ENCODE data around the gene KLK11.

The KLK11 gene

GRCh38 chr19:51027126-51027806 is 850 bp upstream of the KLK11 start:
- no peak for DNase-seq

GRCh38 chr19:51025809-51026553 is 435 bp downstream of the KLK11 start:
- DNase-seq: no peak

- no peak for DNase-seq
Observed at GRCh38 chr19:51025401-51025800, 1.0 kb downstream of the KLK11 start.

GRCh38 chr19:51024924-51025323 is 1.5 kb downstream of the KLK11 start:
- no peak for DNase-seq

- no peak for DNase-seq
Observed at GRCh38 chr19:51023946-51024345, 2.5 kb downstream of the KLK11 start.

GRCh38 chr19:51022526-51022925 is 3.9 kb downstream of the KLK11 start:
- no peak for DNase-seq

- DNase-seq: peak; percentile 79
Observed at GRCh38 chr19:51020988-51021651, 5.3 kb downstream of the KLK11 start.

GRCh38 chr19:51019544-51019925 is 6.9 kb downstream of the KLK11 start, which contains the start of gene KLK10:
Gene KLK10 (minus strand): TSS chr19:51019709. CDS start chr19:51019130, 579 bp downstream.
- DNase-seq: no peak

- DNase-seq: peak; percentile 36
Observed at GRCh38 chr19:51018745-51019543, 7.5 kb downstream of the KLK11 start.

GRCh38 chr19:51016798-51017683 is 9.4 kb downstream of the KLK11 start:
- peak; percentile 74 for DNase-seq

- no peak for DNase-seq
Observed at GRCh38 chr19:51015691-51016267, 10.6 kb downstream of the KLK11 start.

GRCh38 chr19:51014242-51014641 is 12.2 kb downstream of the KLK11 start:
- no peak for DNase-seq

- no peak for DNase-seq
Observed at GRCh38 chr19:51012661-51013190, 13.7 kb downstream of the KLK11 start.

- DNase-seq: no peak
Observed at GRCh38 chr19:51010066-51010795, 16.2 kb downstream of the KLK11 start.

- DNase-seq: no peak
Observed at GRCh38 chr19:51009061-51009891, 17.1 kb downstream of the KLK11 start.

GRCh38 chr19:51007488-51007887 is 18.9 kb downstream of the KLK11 start:
- DNase-seq: no peak

GRCh38 chr19:51006406-51006805 is 20.0 kb downstream of the KLK11 start:
- DNase-seq: no peak

GRCh38 chr19:51005248-51005647 is 21.2 kb downstream of the KLK11 start:
- DNase-seq: no peak

- DNase-seq: no peak
Observed at GRCh38 chr19:51003316-51003715, 23.1 kb downstream of the KLK11 start.
